HFFc6 (cell line): ENCODE results near the gene RND2. TPM values are rescaled to one million over a fixed set of nuclear protein-coding genes. Genes with fewer than 3 reads are reported as not detected.

Experiments
- DNase-seq: peaks from one replicate; pipeline ENCODE4 v3.0.0-alpha.2; 2018
- H3K27ac Mint-ChIP-seq: 2 replicates; pipeline ENCODE4 v1.8.0; 2020; ENCODE audit warnings: mild to moderate bottlenecking, mixed read lengths
- H3K27me3 Mint-ChIP-seq: 2 replicates; pipeline ENCODE4 v1.8.0; 2021; ENCODE audit warnings: mild to moderate bottlenecking, moderate library complexity, mixed read lengths; ENCODE audit not compliant: insufficient read depth
- H3K36me3 Mint-ChIP-seq: 2 replicates; pipeline ENCODE4 v1.8.0; 2021; ENCODE audit warnings: low read depth, mixed read lengths
- H3K4me1 Mint-ChIP-seq: 2 replicates; pipeline ENCODE4 v1.8.0; 2020; ENCODE audit warnings: low read depth, mixed read lengths
- H3K4me3 Mint-ChIP-seq: 2 replicates; pipeline ENCODE4 v1.8.0; 2020; ENCODE audit warnings: mild to moderate bottlenecking, moderate library complexity, mixed read lengths
- H3K9me3 Mint-ChIP-seq: 2 replicates; pipeline ENCODE4 v1.8.0; 2020; ENCODE audit warnings: mild to moderate bottlenecking, mixed read lengths
- CTCF ChIP-seq: fragments of 200-600 bp; sonication (generic); IDR thresholded peaks from 2 replicates; pipeline ENCODE4 v1.5.0; 2021; ENCODE audit warnings: antibody characterized with exemption, mild to moderate bottlenecking
- total RNA-seq, 6 experiments: library from RNA; stranded (reverse); fragmentation: NEBNext Ultra II Directional; extraction: Animal tissue kit (Norgen Biotek cat#: 25700); gene quantifications; 2 replicates in 1 of 6; 3 replicates in 5 of 6; pipeline ENCODE4 v1.2.3, GENCODE V29; 2021

The RND2 gene
- total RNA-seq, 6 experiments from 2014 or later: 0.14 to 0.43 (median 0.37) TPM

GRCh38 chr17:43034894-43035293 lies 9.9 kb downstream of the RND2 start:
- H3K4me1 Mint-ChIP-seq: no peaks in the 10 kb centered on the region
- H3K27me3 Mint-ChIP-seq: peaks cover 1% of the 10 kb centered on the region
- H3K9me3 Mint-ChIP-seq: no peaks in the 10 kb centered on the region
- no peaks in the 10 kb centered on the region for H3K36me3 Mint-ChIP-seq
- TF ChIP-seq CTCF: no peak
- no peak overlapping the region for H3K27ac Mint-ChIP-seq
- DNase-seq: no peak
- H3K4me3 Mint-ChIP-seq: no peak overlapping the region

- no peak overlapping the region for H3K4me3 Mint-ChIP-seq
- H3K4me1 Mint-ChIP-seq: peaks cover 21% of the 10 kb centered on the region
- no peaks in the 10 kb centered on the region for H3K9me3 Mint-ChIP-seq
- TF ChIP-seq CTCF: no peak
- no peak for DNase-seq
- no peaks in the 10 kb centered on the region; the same call in 1 of the 2 replicates for H3K27me3 Mint-ChIP-seq
- no peak overlapping the region for H3K27ac Mint-ChIP-seq
- H3K36me3 Mint-ChIP-seq: no peaks in the 10 kb centered on the region
These were observed 14.6 kb downstream of the RND2 start for GRCh38 chr17:43039646-43040045.

- Mint-ChIP-seq H3K27ac (no peak overlapping the region), H3K9me3 (no peaks in the 10 kb centered on the region), H3K4me3 (no peak overlapping the region), H3K27me3 (no peaks in the 10 kb centered on the region; the same call in 1 of the 2 replicates), H3K36me3 (no peaks in the 10 kb centered on the region), H3K4me1 (peaks cover 21% of the 10 kb centered on the region)
- no peak for DNase-seq
- no peak for TF ChIP-seq CTCF
These were observed 15.6 kb downstream of the RND2 start for GRCh38 chr17:43040655-43041054.

GRCh38 chr17:43042025-43042628 lies 17.1 kb downstream of the RND2 start:
- Mint-ChIP-seq H3K4me3 (no peak overlapping the region), H3K27ac (no peak overlapping the region), H3K36me3 (no peaks in the 10 kb centered on the region), H3K4me1 (peaks cover 21% of the 10 kb centered on the region), H3K27me3 (no peaks in the 10 kb centered on the region; the same call in 1 of the 2 replicates), H3K9me3 (no peaks in the 10 kb centered on the region)
- no peak for TF ChIP-seq CTCF
- DNase-seq: no peak

GRCh38 chr17:43043307-43043706 lies 18.3 kb downstream of the RND2 start:
- Mint-ChIP-seq H3K27ac (peak overlapping the region; percentile 32; the same call in 1 of the 2 replicates), H3K4me3 (no peak overlapping the region), H3K27me3 (no peaks in the 10 kb centered on the region; the same call in 1 of the 2 replicates), H3K36me3 (no peaks in the 10 kb centered on the region), H3K4me1 (peaks cover 21% of the 10 kb centered on the region), H3K9me3 (no peaks in the 10 kb centered on the region)
- no peak for TF ChIP-seq CTCF
- peak; percentile 17 for DNase-seq
